Measurements from ENCODE around the gene CHTF18.

GRCh38 chr16:745739-746138 is 42.7 kb upstream of the CHTF18 start:
- TF ChIP-seq CTCF (conservative IDR thresholded peaks at IDR 0.05; ENCODE audit: low read depth, low read length): peak; percentile 26; the same call in 1 of the 2 replicates
- TF ChIP-seq MAFK (IDR thresholded peaks at IDR 0.05; ENCODE audit: low read depth, low read length): no peak
- 0 out of 2 replicates have a peak, but pooled peaks have one; percentile 4 for TF ChIP-seq SMC3 (IDR thresholded peaks at IDR 0.05; ENCODE audit: low read depth, low read length)
- no peak for TF ChIP-seq CHD1 (IDR thresholded peaks at IDR 0.05; ENCODE audit: low read depth, low read length)
